ENCODE results near the gene ZNF839.
A peak's percentile ranks its signal among the peaks of the same experiment; 100 is the strongest.
"Not testable (repeated sequence)": the region's sequence is repeated elsewhere in the genome, so short reads cannot be mapped to it uniquely, and the experiment has no call there.

The ZNF839 gene

GRCh38 chr14:102319351-102320032 is at the start of gene ZNF839:
TSS of gene ZNF839 (plus strand) at chr14:102319746. CDS start at chr14:102319766, 20 bp downstream.
- DNase-seq, result peak; percentile 23 to 94 (median 81)

- DNase-seq, result no peak
These were observed 47.2 kb upstream of the ZNF839 start for GRCh38 chr14:102272392-102272791.

- DNase-seq, result no peak
These were observed 43.7 kb upstream of the ZNF839 start for GRCh38 chr14:102275866-102276265.

GRCh38 chr14:102277874-102278630 is 41.5 kb upstream of the ZNF839 start:
- DNase-seq, result no peak

- DNase-seq, result no peak
These were observed 41.0 kb upstream of the ZNF839 start for GRCh38 chr14:102278631-102278935.

- DNase-seq, result no peak
These were observed 40.3 kb upstream of the ZNF839 start for GRCh38 chr14:102279282-102279681.

- peak in 1 of 56 donors; percentile 12 for DNase-seq
These were observed 39.7 kb upstream of the ZNF839 start for GRCh38 chr14:102279688-102280348.

- no peak for DNase-seq
These were observed 39.1 kb upstream of the ZNF839 start for GRCh38 chr14:102280376-102280962.

- DNase-seq, result no peak
These were observed 36.6 kb upstream of the ZNF839 start for GRCh38 chr14:102282751-102283465.

GRCh38 chr14:102283631-102284129 is 35.9 kb upstream of the ZNF839 start:
- no peak for DNase-seq

GRCh38 chr14:102285106-102285505 is 34.4 kb upstream of the ZNF839 start:
- no peak for DNase-seq

GRCh38 chr14:102288139-102288538 is 31.4 kb upstream of the ZNF839 start:
- DNase-seq, result no peak

- no peak for DNase-seq
These were observed 27.1 kb upstream of the ZNF839 start for GRCh38 chr14:102292441-102292840.

GRCh38 chr14:102293781-102294180 is 25.8 kb upstream of the ZNF839 start:
- DNase-seq, result no peak

GRCh38 chr14:102295270-102295669 is 24.3 kb upstream of the ZNF839 start:
- no peak for DNase-seq

GRCh38 chr14:102297436-102298170 is 21.9 kb upstream of the ZNF839 start:
- DNase-seq, result no peak

- DNase-seq, result not testable (repeated sequence)
These were observed 21.1 kb upstream of the ZNF839 start for GRCh38 chr14:102298303-102299070.

- no peak for DNase-seq
These were observed 15.9 kb upstream of the ZNF839 start for GRCh38 chr14:102303664-102304063.

Measured in nucleus accumbens (tissue), 56 donors.